H1 (cell line): ENCODE data around the gene CBLN3. TPM values are rescaled to one million over a fixed set of nuclear protein-coding genes. Genes with fewer than 3 reads are reported as not detected.
A peak's percentile ranks its signal among the peaks of the same experiment; 100 is the strongest.

Source experiments
- CTCF ChIA-PET: fragments of 300-600 bp; sonication (Branson Sonifier 250); formaldehyde crosslinking; loops from one replicate; lab custom pipeline; 2021; ENCODE audit not compliant: partially characterized antibody; lab: Charles Lee
- POLR2A ChIA-PET: fragments of 300-600 bp; sonication (Branson Sonifier 250); formaldehyde crosslinking; loops from one replicate; lab custom pipeline; 2021; ENCODE audit warnings: inconsistent platforms; ENCODE audit not compliant: partially characterized antibody; lab: Charles Lee
- DNase-seq, 2 experiments: peaks; one replicate each; pipeline versions ENCODE4 v3.0.0 to v3.0.0-alpha.2; 2010 to 2022; ENCODE audit warnings: low spot score in 2 of 2, low read depth in 1 of 2, mixed read lengths in 1 of 2
- FAIRE-seq: peaks from 2 replicates; lab custom pipeline; 2011; peaks lifted over from hg19 to GRCh38; lab: Jason Lieb, UNC
- H2AFZ ChIP-seq: 2 replicates; pipeline ENCODE4 v1.8.1; 2012; ENCODE audit warnings: low read length, inconsistent platforms
- H2AK5ac ChIP-seq: 2 replicates; pipeline ENCODE4 v1.6.1; 2013; ENCODE audit warnings: low read depth, low read length
- H2BK120ac ChIP-seq: replicated peaks from 2 replicates; pipeline ENCODE3; 2013; ENCODE audit warnings: low read depth, low read length, inconsistent platforms
- H2BK12ac ChIP-seq: 2 replicates; pipeline ENCODE4 v1.6.1; 2013; ENCODE audit warnings: low read depth, low read length
- H2BK15ac ChIP-seq: 2 replicates; pipeline ENCODE4 v1.6.1; 2013; ENCODE audit warnings: low read length
- H2BK20ac ChIP-seq: 2 replicates; pipeline ENCODE4 v1.6.1; 2013; ENCODE audit warnings: low read length
- H2BK5ac ChIP-seq: 2 replicates; pipeline ENCODE4 v1.6.1; 2013; ENCODE audit warnings: low read depth, low read length
- H3K14ac ChIP-seq: 2 replicates; pipeline ENCODE4 v1.6.1; 2013; ENCODE audit warnings: inconsistent platforms; ENCODE audit not compliant: insufficient read length
- H3K18ac ChIP-seq: 2 replicates; pipeline ENCODE4 v1.6.1; 2013; ENCODE audit warnings: low read length; ENCODE audit errors: extremely low read depth
- H3K23ac ChIP-seq: 2 replicates; pipeline ENCODE4 v1.6.1; 2013; ENCODE audit warnings: inconsistent platforms; ENCODE audit not compliant: insufficient read length
- H3K23me2 ChIP-seq: 2 replicates; pipeline ENCODE4 v1.6.1; 2013; ENCODE audit warnings: low read depth, low read length
- H3K27ac ChIP-seq: 2 replicates; pipeline ENCODE4 v1.6.1; 2011; ENCODE audit warnings: low read depth, low read length, inconsistent platforms
- H3K27me3 ChIP-seq, 4 experiments: replicated peaks in 1 of 4; 1 replicate in 1 of 4; 2 replicates in 3 of 4; pipeline versions ENCODE4 v1.6.1 to v1.8.1; 2011 to 2013; ENCODE audit warnings: low read length in 3 of 4, mild to moderate bottlenecking in 3 of 4, inconsistent platforms in 2 of 4, mixed read lengths in 2 of 4, moderate library complexity in 1 of 4; ENCODE audit not compliant: control insufficient read depth in 3 of 4, insufficient read depth in 3 of 4; ENCODE audit errors: extremely low read depth in 1 of 4
- H3K36me3 ChIP-seq, 4 experiments: 2 replicates each; pipeline versions ENCODE4 v1.6.1 to v1.8.1; 2011 to 2013; ENCODE audit warnings: mild to moderate bottlenecking in 4 of 4, low read length in 3 of 4, moderate library complexity in 2 of 4, control low read depth in 1 of 4, inconsistent platforms in 1 of 4; ENCODE audit not compliant: insufficient read depth in 4 of 4, control insufficient read depth in 2 of 4
- H3K4ac ChIP-seq: replicated peaks from 2 replicates; pipeline ENCODE3; 2013; ENCODE audit warnings: low read length, low read depth, mixed read lengths, inconsistent platforms; ENCODE audit not compliant: insufficient read length
- H3K4me1 ChIP-seq, 4 experiments: replicated peaks in 1 of 4; 1 replicate in 1 of 4; 2 replicates in 3 of 4; pipeline versions ENCODE4 v1.6.1 to v1.8.1; 2011 to 2013; ENCODE audit warnings: low read length in 3 of 4, inconsistent platforms in 2 of 4, mixed read lengths in 1 of 4; ENCODE audit not compliant: insufficient read depth in 4 of 4, control insufficient read depth in 3 of 4
- H3K4me2 ChIP-seq, 2 experiments: 2 replicates each; pipeline versions ENCODE4 v1.6.1 to v1.8.1; 2011 to 2013; ENCODE audit warnings: low read depth in 2 of 2, low read length in 2 of 2, control low read depth in 1 of 2, inconsistent platforms in 1 of 2, mild to moderate bottlenecking in 1 of 2; ENCODE audit not compliant: insufficient read depth in 1 of 2
- H3K4me3 ChIP-seq, 4 experiments: fragments of 200-600, 300-600 bp in 1 of 4; sonication (generic), shearing (Covaris generic), sonication (Bioruptor Twin) in 1 of 4; 2 replicates each; pipeline versions ENCODE4 v1.5.1 to v1.8.1; 2011 to 2016; ENCODE audit warnings: low read length in 4 of 4, low read depth in 3 of 4, control low read depth in 2 of 4, inconsistent platforms in 2 of 4, mild to moderate bottlenecking in 2 of 4, mixed read lengths in 1 of 4, moderate library complexity in 1 of 4; ENCODE audit not compliant: insufficient read depth in 2 of 4; ENCODE audit errors: extremely low read depth in 1 of 4
- H3K56ac ChIP-seq: replicated peaks from 2 replicates; pipeline ENCODE3; 2013; ENCODE audit warnings: low read depth, mild to moderate bottlenecking, mixed read lengths, low read length, inconsistent platforms; ENCODE audit not compliant: insufficient read length
- H3K79me1 ChIP-seq: 2 replicates; pipeline ENCODE4 v1.6.1; 2013; ENCODE audit warnings: low read depth, low read length, control low read depth
- H3K79me2 ChIP-seq, 2 experiments: 2 replicates each; pipeline versions ENCODE4 v1.6.1 to v1.8.1; 2012 to 2013; ENCODE audit warnings: low read length in 2 of 2, mild to moderate bottlenecking in 2 of 2, inconsistent platforms in 1 of 2; ENCODE audit not compliant: insufficient read depth in 2 of 2, control insufficient read depth in 1 of 2
- H3K9ac ChIP-seq, 4 experiments: replicated peaks in 1 of 4; 1 replicate in 1 of 4; 2 replicates in 3 of 4; pipeline versions ENCODE4 v1.6.1 to v1.8.1; 2011 to 2013; ENCODE audit warnings: low read depth in 3 of 4, low read length in 3 of 4, control low read depth in 2 of 4, mild to moderate bottlenecking in 2 of 4, moderate library complexity in 2 of 4, inconsistent platforms in 1 of 4; ENCODE audit errors: extremely low read depth in 1 of 4
- H3K9me3 ChIP-seq, 2 experiments: 2 replicates each; pipeline versions ENCODE4 v1.6.1 to v1.8.1; 2012 to 2013; ENCODE audit warnings: mild to moderate bottlenecking in 2 of 2, moderate library complexity in 2 of 2, control low read depth in 1 of 2, inconsistent platforms in 1 of 2, low read depth in 1 of 2, low read length in 1 of 2, mixed read lengths in 1 of 2; ENCODE audit not compliant: insufficient read depth in 2 of 2
- H4K20me1 ChIP-seq, 2 experiments: replicated peaks in 1 of 2; 2 replicates each; pipeline versions ENCODE3 to v1.8.1; 2011 to 2013; ENCODE audit warnings: inconsistent platforms in 2 of 2, low read length in 2 of 2, mild to moderate bottlenecking in 1 of 2; ENCODE audit not compliant: insufficient read depth in 2 of 2, control insufficient read depth in 1 of 2
- H4K5ac ChIP-seq: 2 replicates; pipeline ENCODE4 v1.6.1; 2013; ENCODE audit warnings: low read length, low read depth, mixed read lengths, inconsistent platforms; ENCODE audit not compliant: insufficient read length
- H4K8ac ChIP-seq: 2 replicates; pipeline ENCODE4 v1.8.0; 2013; ENCODE audit warnings: mild to moderate bottlenecking, moderate library complexity, low read length, inconsistent platforms; ENCODE audit not compliant: insufficient read depth; ENCODE audit errors: extremely low read depth
- H4K91ac ChIP-seq: replicated peaks from 2 replicates; pipeline ENCODE3; 2013; ENCODE audit warnings: low read length, mixed read lengths, inconsistent platforms; ENCODE audit not compliant: insufficient read length
- GABPA ChIP-seq: IDR thresholded peaks from 2 replicates; pipeline ENCODE4 v1.6.1; 2011; ENCODE audit warnings: mild to moderate bottlenecking, low read length, moderate library complexity, borderline replicate concordance; ENCODE audit not compliant: insufficient read depth
- POLR2A ChIP-seq, 2 experiments: IDR thresholded peaks; 1 replicate in 1 of 2; 2 replicates in 1 of 2; pipeline ENCODE4 v1.6.1; 2011; ENCODE audit warnings: low read depth in 2 of 2, low read length in 2 of 2, mild to moderate bottlenecking in 2 of 2; ENCODE audit errors: control extremely low read depth in 1 of 2
- SIRT6 ChIP-seq: IDR thresholded peaks from one replicate; pipeline ENCODE4 v1.7.1; 2012; ENCODE audit warnings: low read length, inconsistent platforms
- ZNF274 ChIP-seq: IDR thresholded peaks from 2 replicates; pipeline ENCODE4 v1.7.0; 2012; ENCODE audit warnings: low read length, borderline replicate concordance; ENCODE audit errors: extremely low read depth
- WGBS, 2 experiments: shearing (Covaris generic) in 1 of 2; methylation state at CpG; one replicate each; pipeline versions ENCODE4 v1.1.6 to v1.1.7; 2013 to 2015; ENCODE audit warnings: low lambda C conversion rate in 2 of 2, mixed read lengths in 2 of 2, inconsistent platforms in 1 of 2, low coverage in 1 of 2, missing lambda C conversion rate in 1 of 2; ENCODE audit not compliant: insufficient replicate concordance in 2 of 2, insufficient coverage in 1 of 2, insufficient read length in 1 of 2; ENCODE audit errors: extremely low coverage in 1 of 2, missing lambda C conversion rate in 1 of 2; 5-methylcytosine and 5-hydroxymethylcytosine counted together
- polyA plus RNA-seq, 7 experiments: library from polyadenylated mRNA; depleted of rRNA in 3 of 7; stranded (reverse) in 5 of 7; unstranded in 2 of 7; fragments of >200 nt in 5 of 7; fragments of 200-250 nt in 2 of 7; gene quantifications; 1 replicate in 5 of 7; 2 replicates in 1 of 7; 4 replicates in 1 of 7; pipeline versions ENCODE4 v1.2.1 to v1.2.3, GENCODE V29; 2011 to 2013; ENCODE audit warnings: missing spikeins in 2 of 7, mixed read lengths in 2 of 7
- total RNA-seq: library from RNA; stranded (reverse); fragmentation: NEBNext Ultra II Directional; extraction: Animal tissue kit (Norgen Biotek cat#: 25700); gene quantifications from 2 replicates; pipeline ENCODE4 v1.2.1, GENCODE V29; 2021

CBLN3 gene
- total and polyA plus RNA-seq, 2 of the 8 experiments (the other 6 are each of a cell fraction or from before 2014, with no cell fraction given): 0.54 to 1.00 TPM

- Histone ChIP-seq H3K27ac (no peak overlapping the region), H4K91ac (no peak overlapping the region), H3K4me2 (no peak overlapping the region), H3K27me3 (no peaks in the 10 kb centered on the region), H3K56ac (no peak overlapping the region), H4K20me1 (peaks cover 1 to 5% of the 10 kb centered on the region in 2 experiments), H3K9ac (no peak overlapping the region), H3K23me2 (peaks cover 9% of the 10 kb centered on the region), H4K8ac (no peak overlapping the region), H3K23ac (no peak overlapping the region), H2BK20ac (no peak overlapping the region), H2BK120ac (no peak overlapping the region), H2AK5ac (no peak overlapping the region), H3K14ac (no peak overlapping the region), H3K36me3 (peaks cover 10 to 26% (median 12%) of the 10 kb centered on the region in 4 experiments; a peak in 7 of 8 replicates), H3K4me1 (no peaks in the 10 kb centered on the region; a peak in 2 of 7 replicates), H3K79me2 (0 out of 4 replicates have a peak, but pooled peaks cover 0 to 3% of the 10 kb centered on the region in 2 experiments), H3K4me3 (no peak overlapping the region), H3K4ac (no peak overlapping the region), H2BK12ac (no peak overlapping the region), H3K18ac (no peak overlapping the region)
- CTCF ChIA-PET: interaction anchor here (1.0 to 4.1 kb wide), 4 partner anchors 9 to 132 kb away, joined by 3 to 29 read pairs (median 18); partner anchors contain the start of gene CIDEB
- FAIRE-seq (no peak), DNase-seq (no peak)
- TF ChIP-seq SIRT6 (no peak), GABPA (no peak), POLR2A (IDR thresholded peaks at IDR 0.05; ENCODE audit: control extremely low read depth in 1 of 2, low read depth in 2 of 2, low read length in 2 of 2) (peak in 1 of 2 experiments; percentile 36; a peak in 1 of 3 replicates), ZNF274 (no peak)
- TF ChIP-seq, all 59 proteins: peak for 1
- Histone ChIP-seq H3K79me1 (no peaks in the 10 kb centered on the region; the same call in 1 of the 2 replicates), H3K9me3 (no peaks in the 10 kb centered on the region), H2BK15ac (no peak overlapping the region), H2AFZ (no peak overlapping the region), H4K5ac (no peak overlapping the region), H2BK5ac (no peak overlapping the region)
- POLR2A ChIA-PET: interaction anchor here (1.3 to 4.5 kb wide), 3 partner anchors 9 to 43 kb away, joined by 3 to 34 read pairs (median 3); partner anchors contain the start of genes CBLN3 and KHNYN
- 86% methylated on average over 15 of the region's 15 CpGs; no CpG with 5 or more reads in 1 of the 2 experiments for WGBS, 2 experiments
Observed at GRCh38 chr14:24439830-24440605, 10.6 kb upstream of the CBLN3 start.
